CD4-positive, alpha-beta T cell treated with Interferon gamma for 1 hour (primary cell): ENCODE measurements around the gene KCNQ1.
A peak's percentile ranks its signal among the peaks of the same experiment; 100 is the strongest.

ENCODE experiments used
- DNase-seq: peaks from one replicate; pipeline ENCODE4 v3.0.0-alpha.2; 2020

The KCNQ1 gene

GRCh38 chr11:2462543-2462985 lies 17.8 kb downstream of the KCNQ1 start:
- no peak for DNase-seq

- DNase-seq, result no peak
Observed at GRCh38 chr11:2462986-2463765, 18.4 kb downstream of the KCNQ1 start.

GRCh38 chr11:2463766-2464277 lies 19.0 kb downstream of the KCNQ1 start:
- no peak for DNase-seq

- DNase-seq, result no peak
Observed at GRCh38 chr11:2464451-2465165, 19.8 kb downstream of the KCNQ1 start.

- DNase-seq, result no peak
Observed at GRCh38 chr11:2465202-2466068, 20.6 kb downstream of the KCNQ1 start.

- no peak for DNase-seq
Observed at GRCh38 chr11:2466069-2466801, 21.4 kb downstream of the KCNQ1 start.

- DNase-seq, result peak; percentile 45
Observed at GRCh38 chr11:2466869-2467694, 22.3 kb downstream of the KCNQ1 start.

- no peak for DNase-seq
Observed at GRCh38 chr11:2467695-2468055, 22.9 kb downstream of the KCNQ1 start.

- DNase-seq, result no peak
Observed at GRCh38 chr11:2468363-2469235, 23.8 kb downstream of the KCNQ1 start.

GRCh38 chr11:2470495-2470894 lies 25.7 kb downstream of the KCNQ1 start:
- no peak for DNase-seq

- no peak for DNase-seq
Observed at GRCh38 chr11:2471048-2471803, 26.4 kb downstream of the KCNQ1 start.

- no peak for DNase-seq
Observed at GRCh38 chr11:2471804-2472096, 26.9 kb downstream of the KCNQ1 start.

- no peak for DNase-seq
Observed at GRCh38 chr11:2472428-2473186, 27.8 kb downstream of the KCNQ1 start.

GRCh38 chr11:2473361-2474058 lies 28.7 kb downstream of the KCNQ1 start:
- no peak for DNase-seq

GRCh38 chr11:2474059-2474901 lies 29.5 kb downstream of the KCNQ1 start:
- no peak for DNase-seq

- DNase-seq, result no peak
Observed at GRCh38 chr11:2475136-2475918, 30.5 kb downstream of the KCNQ1 start.

GRCh38 chr11:2477254-2477653 lies 32.4 kb downstream of the KCNQ1 start:
- no peak for DNase-seq
